ENCODE results near the gene ZNF175. TPM values are rescaled to one million over a fixed set of nuclear protein-coding genes. Genes with fewer than 3 reads are reported as not detected.

The ZNF175 gene
- total RNA-seq, 4 donors from 2014 or later, result 11.9 to 27.2 (median 16.0) TPM

DNA sequence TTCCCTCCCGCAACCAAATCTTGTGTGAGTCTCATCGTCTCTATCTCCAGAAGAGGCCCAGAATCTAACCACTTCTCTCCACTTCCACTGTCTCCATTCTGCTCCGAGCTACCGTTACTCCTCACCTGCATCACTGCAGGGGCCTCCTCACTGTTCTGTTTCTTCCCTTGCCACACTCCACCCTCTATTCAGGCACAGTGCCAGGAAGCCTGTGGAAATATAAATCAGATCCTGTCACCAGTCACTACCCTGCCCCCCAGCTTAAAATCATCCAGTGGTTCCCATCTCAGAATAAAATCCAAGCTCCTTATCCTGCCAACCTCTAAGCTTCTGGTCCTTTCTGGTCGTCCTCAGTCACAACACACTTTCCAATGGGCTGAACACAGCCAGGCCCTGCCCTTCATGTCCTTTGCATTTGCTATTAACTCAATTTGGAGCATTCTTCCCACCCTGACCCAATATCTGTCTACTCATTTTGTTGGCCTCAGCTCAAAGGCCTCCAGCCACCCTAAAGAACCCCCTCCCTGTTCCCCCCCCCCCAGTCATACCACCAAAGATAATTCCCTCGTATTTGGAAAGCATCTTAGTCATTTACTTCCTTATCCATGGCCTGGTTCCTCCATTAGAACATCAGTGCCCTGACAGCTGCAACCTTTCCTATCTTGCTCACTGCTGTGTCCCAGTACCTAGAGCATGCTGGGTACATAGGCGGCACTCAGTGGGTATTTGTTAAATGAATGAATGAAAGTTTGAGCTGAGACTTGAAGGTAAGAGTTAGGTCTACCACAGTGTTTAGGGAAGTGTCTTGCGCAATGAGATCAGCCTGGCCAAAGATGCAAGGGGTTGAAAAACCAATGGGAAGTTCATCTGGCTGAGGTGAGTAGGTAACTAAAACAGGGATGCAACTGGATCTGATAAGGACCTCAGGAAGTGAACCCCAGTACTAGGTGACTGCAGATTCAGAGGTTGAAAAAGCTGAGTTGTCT is 24.4 kb downstream of the ZNF175 start:
- TF ChIP-seq POLR2A (IDR thresholded peaks at IDR 0.05) (no peak), CTCF (IDR thresholded peaks at IDR 0.05) (no peak)
- Histone ChIP-seq H3K36me3 (no peaks in the 10 kb centered on the region), H3K27me3 (no peaks in the 10 kb centered on the region), H3K4me1 (peaks cover 0 to 17% (median 4%) of the 10 kb centered on the region in 4 donors), H3K4me3 (peak overlapping the region in 2 of 4 donors; percentile 60 to 66), H3K9me3 (no peaks in the 10 kb centered on the region), H3K27ac (no peak overlapping the region)
- DNase-seq, result no peak

GRCh38 chr19:51598159-51598915 is 27.3 kb downstream of the ZNF175 start:
- Histone ChIP-seq H3K27ac (no peak overlapping the region), H3K9me3 (no peaks in the 10 kb centered on the region), H3K36me3 (no peaks in the 10 kb centered on the region), H3K4me3 (no peak overlapping the region), H3K27me3 (no peaks in the 10 kb centered on the region), H3K4me1 (peaks cover 0 to 9% (median 4%) of the 10 kb centered on the region in 4 donors)
- DNase-seq, result no peak
- TF ChIP-seq CTCF (IDR thresholded peaks at IDR 0.05), result no peak
- TF ChIP-seq POLR2A (IDR thresholded peaks at IDR 0.05), result no peak

GRCh38 chr19:51599084-51599483 is 28.0 kb downstream of the ZNF175 start:
- TF ChIP-seq POLR2A (IDR thresholded peaks at IDR 0.05) (no peak), CTCF (IDR thresholded peaks at IDR 0.05) (no peak)
- DNase-seq, result peak in 2 of 3 donors; percentile 46 to 61
- no peaks in the 10 kb centered on the region for H3K27me3 ChIP-seq

GRCh38 chr19:51600940-51601580 is 30.0 kb downstream of the ZNF175 start:
- Histone ChIP-seq H3K27me3 (no peaks in the 10 kb centered on the region), H3K4me3 (peak overlapping the region in 2 of 4 donors; percentile 35 to 53), H3K4me1 (no peaks in the 10 kb centered on the region), H3K36me3 (no peaks in the 10 kb centered on the region), H3K9me3 (no peaks in the 10 kb centered on the region), H3K27ac (peak overlapping the region in 2 of 4 donors; percentile 76)
- DNase-seq, result peak in 2 of 3 donors; percentile 61 to 74
- no peak for TF ChIP-seq CTCF (IDR thresholded peaks at IDR 0.05)
- no peak for TF ChIP-seq POLR2A (IDR thresholded peaks at IDR 0.05)

More at GRCh38 chr19:51599084-51599483, 28.0 kb downstream of the ZNF175 start:
- Histone ChIP-seq H3K9me3 (no peaks in the 10 kb centered on the region), H3K4me3 (peak overlapping the region in 1 of 4 donors; percentile 3), H3K4me1 (peaks cover 0 to 5% (median 2%) of the 10 kb centered on the region in 4 donors), H3K36me3 (no peaks in the 10 kb centered on the region), H3K27ac (peak overlapping the region in 1 of 4 donors; percentile 76)

- H3K36me3 ChIP-seq, result no peaks in the 10 kb centered on the region
- H3K9me3 ChIP-seq, result no peaks in the 10 kb centered on the region
- TF ChIP-seq CTCF (IDR thresholded peaks at IDR 0.05) (no peak), POLR2A (IDR thresholded peaks at IDR 0.05) (no peak)
- H3K27me3 ChIP-seq, result no peaks in the 10 kb centered on the region
- DNase-seq, result no peak
- H3K27ac ChIP-seq, result peak overlapping the region in 2 of 4 donors; percentile 45 to 76
- peak overlapping the region in 2 of 4 donors; percentile 35 to 53 for H3K4me3 ChIP-seq
- peaks cover 0 to under 1% (median 0%) of the 10 kb centered on the region in 4 donors for H3K4me1 ChIP-seq
These were observed 31.2 kb downstream of the ZNF175 start for GRCh38 chr19:51602189-51602854.
